Left lobe of liver (tissue), 2 donors: ENCODE measurements around the gene GLYAT. TPM values are rescaled to one million over a fixed set of nuclear protein-coding genes. Genes with fewer than 3 reads are reported as not detected.
A peak's percentile ranks its signal among the peaks of the same experiment; 100 is the strongest.
"Not testable (repeated sequence)": the region's sequence is repeated elsewhere in the genome, so short reads cannot be mapped to it uniquely, and the experiment has no call there.

ENCODE experiments used
- ATAC-seq: fragments of 200-7000 bp; cut with Tn5 transposase; one replicate; pipeline ENCODE4 v1.9.1; 2020; ENCODE audit warnings: mild to moderate bottlenecking, moderate library complexity
- DNase-seq: peaks from one replicate; pipeline ENCODE4 v3.0.0-alpha.2; 2020; ENCODE audit warnings: low spot score
- total RNA-seq: library from RNA; stranded (reverse); gene quantifications from one replicate; pipeline ENCODE4 v1.2.1, GENCODE V29; 2021
- donor health status: DM: no; HTN: no; CAD: no; lungs with moderate emphysema.
- donor health status: DM: no; HTN: yes; CAD: no.

Gene GLYAT
- total RNA-seq, 1 donor from 2014 or later, result 270 TPM

GRCh38 chr11:58685973-58686722, 45.6 kb downstream of the GLYAT start:
- no peak for DNase-seq
- ATAC-seq, result no peak

GRCh38 chr11:58682660-58683059, 49.1 kb downstream of the GLYAT start:
- DNase-seq, ATAC-seq: not testable (repeated sequence)

- ATAC-seq, DNase-seq: not testable (repeated sequence)
Observed at GRCh38 chr11:58677536-58677935, 54.2 kb downstream of the GLYAT start.

- no peak for ATAC-seq
- DNase-seq, result no peak
Observed at GRCh38 chr11:58676563-58677135, 55.1 kb downstream of the GLYAT start.

GRCh38 chr11:58675334-58676155, 56.2 kb downstream of the GLYAT start:
- ATAC-seq (peak; percentile 95), DNase-seq (peak; percentile 82)

GRCh38 chr11:58674609-58675008, 57.1 kb downstream of the GLYAT start:
- DNase-seq (peak; percentile 62), ATAC-seq (peak; percentile 84)

GRCh38 chr11:58671983-58672633, 59.6 kb downstream of the GLYAT start:
- ATAC-seq (no peak), DNase-seq (no peak)

GRCh38 chr11:58659910-58660570, 71.7 kb downstream of the GLYAT start:
- no peak for DNase-seq
- no peak for ATAC-seq

GRCh38 chr11:58659404-58659803, 72.3 kb downstream of the GLYAT start:
- DNase-seq, result no peak
- no peak for ATAC-seq

Other genes with a start within 250 kb of the GLYAT start
- not detected for gene OR5B21, start 223.8 kb downstream of the GLYAT start, total RNA-seq
- gene LPXN, start 156.1 kb downstream of the GLYAT start, total RNA-seq, result 3.4 TPM
- 19.3 TPM for gene ZFP91, start 152.9 kb downstream of the GLYAT start, total RNA-seq
- 0.50 TPM for gene CNTF, start 109.3 kb downstream of the GLYAT start, total RNA-seq
- not detected for gene GLYATL2, start 112.8 kb upstream of the GLYAT start, total RNA-seq
- 374 TPM for gene GLYATL1, start 207.5 kb upstream of the GLYAT start, total RNA-seq